ENCODE results near the gene DYNLRB1. TPM values are rescaled to one million over a fixed set of nuclear protein-coding genes. Genes with fewer than 3 reads are reported as not detected.

Gene DYNLRB1
- total RNA-seq, 1 donor from 2014 or later, result 135 TPM

DNA sequence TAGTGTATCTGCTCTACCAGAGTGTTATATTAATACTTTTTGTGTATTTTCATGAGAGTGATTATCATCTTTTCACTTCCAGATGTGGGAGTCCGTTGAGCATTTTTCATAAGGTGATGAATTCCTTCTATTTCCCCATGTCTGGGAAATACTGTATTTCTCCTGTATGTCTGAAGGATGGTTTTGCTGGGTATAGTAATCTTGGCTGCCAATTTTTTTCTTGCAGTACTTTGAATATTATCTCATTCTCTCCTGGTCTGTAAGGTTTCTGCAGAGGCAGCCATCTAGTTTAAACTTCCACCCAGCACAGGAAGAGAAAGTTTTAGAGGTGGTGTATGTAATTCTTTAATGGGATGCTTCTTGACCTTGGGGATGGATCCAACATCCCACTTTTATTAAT, 15.4 kb upstream of the DYNLRB1 start:
- Histone ChIP-seq H3K27ac (no peak overlapping the region), H3K4me1 (no peaks in the 10 kb centered on the region), H3K27me3 (no peaks in the 10 kb centered on the region), H3K4me3 (no peak overlapping the region), H3K36me3 (peaks cover 0 to 37% of the 10 kb centered on the region in 2 donors), H3K9me3 (no peaks in the 10 kb centered on the region)
- no peak for TF ChIP-seq POLR2AphosphoS5 (IDR thresholded peaks at IDR 0.05; ENCODE audit: insufficient read depth in 1 of 2, low read depth in 1 of 2)
- TF ChIP-seq, protein P1, sequence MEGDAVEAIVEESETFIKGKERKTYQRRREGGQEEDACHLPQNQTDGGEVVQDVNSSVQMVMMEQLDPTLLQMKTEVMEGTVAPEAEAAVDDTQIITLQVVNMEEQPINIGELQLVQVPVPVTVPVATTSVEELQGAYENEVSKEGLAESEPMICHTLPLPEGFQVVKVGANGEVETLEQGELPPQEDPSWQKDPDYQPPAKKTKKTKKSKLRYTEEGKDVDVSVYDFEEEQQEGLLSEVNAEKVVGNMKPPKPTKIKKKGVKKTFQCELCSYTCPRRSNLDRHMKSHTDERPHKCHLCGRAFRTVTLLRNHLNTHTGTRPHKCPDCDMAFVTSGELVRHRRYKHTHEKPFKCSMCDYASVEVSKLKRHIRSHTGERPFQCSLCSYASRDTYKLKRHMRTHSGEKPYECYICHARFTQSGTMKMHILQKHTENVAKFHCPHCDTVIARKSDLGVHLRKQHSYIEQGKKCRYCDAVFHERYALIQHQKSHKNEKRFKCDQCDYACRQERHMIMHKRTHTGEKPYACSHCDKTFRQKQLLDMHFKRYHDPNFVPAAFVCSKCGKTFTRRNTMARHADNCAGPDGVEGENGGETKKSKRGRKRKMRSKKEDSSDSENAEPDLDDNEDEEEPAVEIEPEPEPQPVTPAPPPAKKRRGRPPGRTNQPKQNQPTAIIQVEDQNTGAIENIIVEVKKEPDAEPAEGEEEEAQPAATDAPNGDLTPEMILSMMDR (IDR thresholded peaks at IDR 0.05), result no peak
- TF ChIP-seq POLR2A (IDR thresholded peaks at IDR 0.05), result no peak
- no peak for DNase-seq (ENCODE audit: extremely low spot score in 2 of 2)
- intact Hi-C loops (cut with DNase I), result no loop called here

DNA sequence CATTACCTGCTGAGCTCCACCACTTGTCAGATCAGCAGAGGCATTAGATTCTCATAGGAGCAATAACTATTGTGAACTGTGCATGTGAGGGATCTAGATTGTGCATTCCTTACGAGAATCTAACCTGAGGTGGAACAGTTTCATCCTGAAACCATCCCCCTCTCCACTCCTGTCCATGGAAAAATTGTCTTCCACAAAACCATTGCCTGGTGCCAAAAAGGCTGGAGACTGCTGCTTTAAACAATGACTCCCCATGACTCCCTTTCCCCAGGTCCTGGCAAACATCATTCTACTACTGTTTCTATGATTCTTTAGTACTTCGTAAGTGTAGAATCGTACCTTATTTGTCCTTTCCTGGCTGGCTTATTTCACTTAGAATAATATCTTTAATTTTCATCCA, 9.7 kb upstream of the DYNLRB1 start:
- intact Hi-C loops (cut with DNase I), result no loop called here
- no peak overlapping the region for H3K4me3 ChIP-seq
- no peak overlapping the region for H3K27ac ChIP-seq
- H3K9me3 ChIP-seq, result no peaks in the 10 kb centered on the region
- no peaks in the 10 kb centered on the region for H3K27me3 ChIP-seq
- TF ChIP-seq POLR2A (IDR thresholded peaks at IDR 0.05) (no peak), POLR2AphosphoS5 (IDR thresholded peaks at IDR 0.05; ENCODE audit: insufficient read depth in 1 of 2, low read depth in 1 of 2) (no peak)
- TF ChIP-seq, protein P1 (IDR thresholded peaks at IDR 0.05), result no peak
- peaks cover 0 to 39% of the 10 kb centered on the region in 2 donors for H3K36me3 ChIP-seq
- DNase-seq (ENCODE audit: extremely low spot score in 2 of 2), result no peak
- H3K4me1 ChIP-seq, result no peaks in the 10 kb centered on the region

DNA sequence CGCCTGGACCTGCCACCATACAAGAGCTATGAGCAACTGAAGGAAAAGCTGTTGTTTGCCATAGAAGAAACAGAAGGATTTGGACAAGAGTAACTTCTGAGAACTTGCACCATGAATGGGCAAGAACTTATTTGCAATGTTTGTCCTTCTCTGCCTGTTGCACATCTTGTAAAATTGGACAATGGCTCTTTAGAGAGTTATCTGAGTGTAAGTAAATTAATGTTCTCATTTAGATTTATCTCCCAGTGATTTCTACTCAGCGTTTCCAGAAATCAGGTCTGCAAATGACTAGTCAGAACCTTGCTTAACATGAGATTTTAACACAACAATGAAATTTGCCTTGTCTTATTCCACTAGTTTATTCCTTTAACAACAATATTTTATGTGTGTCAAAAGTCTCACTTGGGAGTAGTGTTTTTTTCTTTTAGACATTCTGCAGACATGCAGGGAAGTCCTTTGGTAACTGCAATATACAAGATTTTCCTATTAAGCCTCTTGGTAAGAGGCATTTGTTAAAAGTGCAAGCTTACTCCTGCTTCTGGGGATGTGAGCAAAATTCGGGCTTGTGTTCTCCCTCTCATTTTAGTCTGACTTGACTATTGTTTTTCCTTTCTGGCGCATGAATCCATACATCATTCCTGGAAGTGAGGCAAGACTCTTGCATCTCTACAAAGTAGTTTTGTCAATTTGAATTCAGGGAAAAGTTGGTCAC, 8.4 kb upstream of the DYNLRB1 start:
- intact Hi-C loops (cut with DNase I), result no loop called here
- no peak for DNase-seq (ENCODE audit: extremely low spot score in 2 of 2)

DNA sequence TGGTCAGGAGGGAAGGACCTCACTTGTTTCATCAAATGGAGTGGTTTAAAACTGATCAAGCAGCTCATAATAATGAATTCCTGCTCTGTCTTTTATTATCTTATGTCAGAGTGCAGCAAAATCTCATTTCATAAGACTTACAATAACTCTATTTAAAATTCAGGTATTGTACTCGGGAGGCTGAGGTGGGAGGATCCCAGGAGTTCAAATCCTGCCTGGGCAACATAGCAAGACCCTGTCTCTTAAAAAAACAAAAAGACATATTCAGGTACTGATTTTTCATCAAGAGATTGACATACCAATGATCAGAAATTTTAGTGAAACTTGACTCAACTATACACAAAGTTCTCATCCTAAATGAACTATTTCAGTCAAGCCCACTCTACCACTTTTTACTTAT, 5.6 kb upstream of the DYNLRB1 start:
- DNase-seq (ENCODE audit: extremely low spot score in 2 of 2), result no peak
- intact Hi-C loops (cut with DNase I), result no loop called here
- H3K4me3 ChIP-seq, result no peak overlapping the region
- H3K9me3 ChIP-seq, result no peaks in the 10 kb centered on the region
- no peaks in the 10 kb centered on the region for H3K27me3 ChIP-seq
- H3K36me3 ChIP-seq, result peaks cover 0 to 26% of the 10 kb centered on the region in 2 donors
- no peak overlapping the region for H3K27ac ChIP-seq
- TF ChIP-seq POLR2AphosphoS5 (IDR thresholded peaks at IDR 0.05; ENCODE audit: insufficient read depth in 1 of 2, low read depth in 1 of 2) (no peak), POLR2A (IDR thresholded peaks at IDR 0.05) (no peak)
- TF ChIP-seq, protein P1 (IDR thresholded peaks at IDR 0.05), result no peak
- H3K4me1 ChIP-seq, result peaks cover 16% of the 10 kb centered on the region

More for the DNA sequence above, 8.4 kb upstream of the DYNLRB1 start:
- TF ChIP-seq, protein P1 (IDR thresholded peaks at IDR 0.05), result no peak
- TF ChIP-seq POLR2AphosphoS5 (IDR thresholded peaks at IDR 0.05; ENCODE audit: insufficient read depth in 1 of 2, low read depth in 1 of 2), result no peak
- TF ChIP-seq POLR2A (IDR thresholded peaks at IDR 0.05), result no peak
- no peaks in the 10 kb centered on the region for H3K27me3 ChIP-seq
- H3K4me1 ChIP-seq, result peaks cover 4% of the 10 kb centered on the region
- H3K9me3 ChIP-seq, result no peaks in the 10 kb centered on the region
- H3K4me3 ChIP-seq, result no peak overlapping the region
- peaks cover 0 to 43% of the 10 kb centered on the region in 2 donors for H3K36me3 ChIP-seq
- no peak overlapping the region for H3K27ac ChIP-seq

DNA sequence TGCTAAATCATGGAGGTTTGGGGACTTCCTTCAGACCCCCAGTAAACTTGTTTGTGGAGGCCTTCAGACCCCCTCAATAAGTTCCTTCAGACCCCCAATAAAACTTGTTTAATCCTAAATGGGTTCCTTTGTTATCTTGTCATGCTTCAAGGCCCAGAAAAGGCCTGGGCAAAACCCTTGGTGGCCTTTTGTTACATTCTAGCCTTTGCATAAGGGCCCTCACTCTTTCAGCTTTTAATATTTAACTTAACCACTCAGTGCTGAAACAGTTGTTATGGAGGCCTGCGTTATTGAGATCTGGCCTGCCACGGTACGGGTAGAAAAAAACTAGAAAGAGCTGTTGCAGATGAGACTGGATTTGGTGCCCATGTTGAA, 4.3 kb upstream of the DYNLRB1 start:
- TF ChIP-seq, protein P1 (IDR thresholded peaks at IDR 0.05), result no peak
- TF ChIP-seq POLR2A (IDR thresholded peaks at IDR 0.05), result no peak
- TF ChIP-seq POLR2AphosphoS5 (IDR thresholded peaks at IDR 0.05; ENCODE audit: insufficient read depth in 1 of 2, low read depth in 1 of 2), result no peak
- peaks cover 17% of the 10 kb centered on the region for H3K4me1 ChIP-seq
- H3K36me3 ChIP-seq, result peaks cover 0 to 14% of the 10 kb centered on the region in 2 donors
- H3K27me3 ChIP-seq, result no peaks in the 10 kb centered on the region
- no peak for DNase-seq (ENCODE audit: extremely low spot score in 2 of 2)
- no peak overlapping the region for H3K27ac ChIP-seq
- H3K4me3 ChIP-seq, result no peak overlapping the region
- H3K9me3 ChIP-seq, result no peaks in the 10 kb centered on the region
- intact Hi-C loops (cut with DNase I), result no loop called here

Measured in vagina (tissue), 2 donors.